ENCODE measurements around the gene F3. TPM values are rescaled to one million over a fixed set of nuclear protein-coding genes. Genes with fewer than 3 reads are reported as not detected.

The F3 gene
- total RNA-seq, 1 experiment from 2014 or later: 7.8 TPM

GRCh38 chr1:94549706-94550105 is 8.1 kb upstream of the F3 start:
- no peaks in the 10 kb centered on the region; the same call in 1 of the 2 replicates for H3K27me3 Mint-ChIP-seq (ENCODE audit: low read depth)
- ChIA-PET POLR2A (no interaction called here), CTCF (no interaction called here)
- DNase-seq (ENCODE audit: low spot score) (no peak), ATAC-seq (no peak)
- H3K4me3 Mint-ChIP-seq: no peak overlapping the region
- no peaks in the 10 kb centered on the region for H3K36me3 Mint-ChIP-seq
- TF ChIP-seq NFE2L1 (CRISPR knock-in tag; IDR thresholded peaks at IDR 0.05) (no peak), JAZF1 (CRISPR knock-in tag; IDR thresholded peaks at IDR 0.05) (no peak), ZNF281 (CRISPR knock-in tag; IDR thresholded peaks at IDR 0.05) (no peak), MYBL2 (CRISPR knock-in tag; IDR thresholded peaks at IDR 0.05) (no peak), SMAD3 (CRISPR knock-in tag; IDR thresholded peaks at IDR 0.05; ENCODE audit: borderline replicate concordance) (no peak)
- H3K4me1 Mint-ChIP-seq: peaks cover 40% of the 10 kb centered on the region
- H3K27ac Mint-ChIP-seq: no peak overlapping the region
- peaks cover 9% of the 10 kb centered on the region; the same call in 1 of the 2 replicates for H3K9me3 Mint-ChIP-seq

- TF ChIP-seq RORB (CRISPR knock-in tag; IDR thresholded peaks at IDR 0.05): no peak
- TF ChIP-seq FOXK1 (CRISPR knock-in tag; IDR thresholded peaks at IDR 0.05): no peak
- no peak for TF ChIP-seq CDX4 (CRISPR knock-in tag; IDR thresholded peaks at IDR 0.05; ENCODE audit: borderline replicate concordance)
- no peak for TF ChIP-seq USF2 (CRISPR knock-in tag; IDR thresholded peaks at IDR 0.05)
- no peak for TF ChIP-seq MXD4 (CRISPR knock-in tag; IDR thresholded peaks at IDR 0.05; ENCODE audit: borderline replicate concordance)
- no peak for TF ChIP-seq IRF2 (CRISPR knock-in tag; IDR thresholded peaks at IDR 0.05; ENCODE audit: borderline replicate concordance, low read depth)
- no peak for TF ChIP-seq CREM (CRISPR knock-in tag; IDR thresholded peaks at IDR 0.05)
- TF ChIP-seq CREB1 (CRISPR knock-in tag; IDR thresholded peaks at IDR 0.05): no peak
- CTCF ChIA-PET: no interaction called here
Measured at GRCh38 chr1:94544706-94545490, 3.3 kb upstream of the F3 start.

GRCh38 chr1:94543893-94544635 is 2.5 kb upstream of the F3 start:
- CTCF ChIA-PET: no interaction called here
- no peak for ATAC-seq
- Mint-ChIP-seq H3K36me3 (peaks cover 7% of the 10 kb centered on the region; the same call in 1 of the 2 replicates), H3K4me1 (peaks cover 38% of the 10 kb centered on the region), H3K27ac (no peak overlapping the region), H3K27me3 (ENCODE audit: low read depth) (peaks cover 34% of the 10 kb centered on the region), H3K4me3 (0 out of 2 replicates have a peak overlapping the region, but pooled peaks have one; percentile 8), H3K9me3 (peaks cover 9% of the 10 kb centered on the region; the same call in 1 of the 2 replicates)
- POLR2A ChIA-PET: no interaction called here
- no peak for DNase-seq (ENCODE audit: low spot score)
- TF ChIP-seq CREM (CRISPR knock-in tag; IDR thresholded peaks at IDR 0.05) (no peak), SMAD4 (CRISPR knock-in tag; IDR thresholded peaks at IDR 0.05) (no peak), GRHL2 (CRISPR knock-in tag; IDR thresholded peaks at IDR 0.05; ENCODE audit: insufficient replicate concordance, severe bottlenecking) (no peak), USF1 (CRISPR knock-in tag; IDR thresholded peaks at IDR 0.05) (no peak), GABPB1 (CRISPR knock-in tag; IDR thresholded peaks at IDR 0.05) (no peak), HMGA2 (CRISPR knock-in tag; IDR thresholded peaks at IDR 0.05) (no peak), TEAD1 (CRISPR knock-in tag; IDR thresholded peaks at IDR 0.05) (no peak), ZNF423 (CRISPR knock-in tag; IDR thresholded peaks at IDR 0.05) (no peak), ARID4B (CRISPR knock-in tag; IDR thresholded peaks at IDR 0.05; ENCODE audit: borderline replicate concordance) (no peak), IRF2 (CRISPR knock-in tag; IDR thresholded peaks at IDR 0.05; ENCODE audit: borderline replicate concordance, low read depth) (no peak), ATF1 (CRISPR knock-in tag; IDR thresholded peaks at IDR 0.05) (no peak)

More at GRCh38 chr1:94544706-94545490, 3.3 kb upstream of the F3 start:
- ATAC-seq: no peak
- no peak overlapping the region for H3K27ac Mint-ChIP-seq
- POLR2A ChIA-PET: no interaction called here
- H3K27me3 Mint-ChIP-seq (ENCODE audit: low read depth): peaks cover 34% of the 10 kb centered on the region
- H3K4me1 Mint-ChIP-seq: peaks cover 29% of the 10 kb centered on the region
- DNase-seq (ENCODE audit: low spot score): no peak
- H3K4me3 Mint-ChIP-seq: no peak overlapping the region
- peaks cover 9% of the 10 kb centered on the region; the same call in 1 of the 2 replicates for H3K9me3 Mint-ChIP-seq
- H3K36me3 Mint-ChIP-seq: peaks cover 2% of the 10 kb centered on the region; the same call in 1 of the 2 replicates

Measured in WTC11 (cell line).